Left colon (tissue), 2 donors: Measurements from ENCODE around the gene DAO. TPM values are rescaled to one million over a fixed set of nuclear protein-coding genes. Genes with fewer than 3 reads are reported as not detected.
"Not testable (repeated sequence)": the region's sequence is repeated elsewhere in the genome, so short reads cannot be mapped to it uniquely, and the experiment has no call there.

ENCODE experiments used
- ATAC-seq: fragments of 200-7000 bp; cut with Tn5 transposase; one replicate; pipeline ENCODE4 v1.9.1; 2020; ENCODE audit warnings: mild to moderate bottlenecking, moderate library complexity
- DNase-seq, 2 donors: peaks; one replicate each; pipeline ENCODE4 v3.0.0-alpha.2; 2020
- intact Hi-C, 2 donors: fragments of 100-400 bp; cut with DNase I in 1 of 2; cut with micrococcal nuclease in 1 of 2; formaldehyde crosslinking; loops; one replicate each; pipeline versions ENCODE4 v1.11.2 to v1.14.0; 2022; cut with DNase I, micrococcal nuclease
- long read RNA-seq: library from polyadenylated mRNA; unstranded; transcript quantifications from one replicate; pipeline ENCODE4 v2.0.0, GENCODE V29; 2021
- total RNA-seq, 2 donors: library from RNA; stranded (reverse); fragmentation: NEBNext Ultra II Directional; extraction: Animal tissue kit (Norgen Biotek cat#: 25700); gene quantifications; one replicate each; pipeline ENCODE4 v1.2.1, GENCODE V29; 2021
- donor health status: DM: no; HTN: no; CAD: no.
- donor health status: DM: yes; HTN: yes; CAD: no.

The DAO gene
- 1 to 10 TPM; 3.8 to 4.9 TPM for total RNA-seq
- long read RNA-seq, partial matches to known transcripts: 0 of 1 reads
- long read RNA-seq, other reads (novel, unspliced or antisense): 0 of 1 reads

DNA sequence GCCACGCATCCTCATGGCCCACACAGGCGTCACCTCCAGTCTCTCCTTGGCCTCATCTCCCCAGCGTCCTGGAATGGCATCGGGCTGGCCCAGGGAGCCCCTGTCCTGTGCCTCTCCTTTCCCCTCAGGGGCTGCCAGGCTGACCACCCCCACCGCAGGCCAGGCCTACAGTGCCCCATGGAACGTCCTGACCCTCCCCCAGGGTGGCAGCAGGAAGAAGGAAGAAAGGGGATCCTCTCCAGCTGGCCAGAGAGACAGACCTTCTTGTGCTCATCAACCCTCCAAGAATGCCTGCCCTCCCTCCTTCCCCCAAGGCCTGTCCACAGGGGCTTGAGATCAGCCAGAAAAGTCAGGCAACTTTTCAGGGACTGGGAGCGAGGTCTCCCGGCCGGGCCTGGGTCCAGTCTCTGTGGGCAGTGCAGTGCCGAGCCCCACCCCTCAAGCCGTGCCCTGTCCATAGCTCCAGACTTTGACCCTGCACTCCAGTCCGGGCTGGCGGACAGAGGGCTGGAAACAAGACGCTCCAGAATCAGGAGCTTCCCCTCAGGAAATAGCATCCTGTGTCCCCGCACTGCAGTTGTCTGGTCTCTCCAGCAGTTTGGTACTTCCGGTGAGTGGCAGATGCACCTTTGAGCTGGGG lies at the start of gene DAO:
TSS of gene DAO (plus strand) at position 478 of the 640 bp plus-strand sequence. CDS start 4,915 bp downstream, outside the sequence.
- ATAC-seq (peak; percentile 88), DNase-seq (peak in 1 of 2 donors; percentile 36)
- intact Hi-C loops: no loop called here

DNA sequence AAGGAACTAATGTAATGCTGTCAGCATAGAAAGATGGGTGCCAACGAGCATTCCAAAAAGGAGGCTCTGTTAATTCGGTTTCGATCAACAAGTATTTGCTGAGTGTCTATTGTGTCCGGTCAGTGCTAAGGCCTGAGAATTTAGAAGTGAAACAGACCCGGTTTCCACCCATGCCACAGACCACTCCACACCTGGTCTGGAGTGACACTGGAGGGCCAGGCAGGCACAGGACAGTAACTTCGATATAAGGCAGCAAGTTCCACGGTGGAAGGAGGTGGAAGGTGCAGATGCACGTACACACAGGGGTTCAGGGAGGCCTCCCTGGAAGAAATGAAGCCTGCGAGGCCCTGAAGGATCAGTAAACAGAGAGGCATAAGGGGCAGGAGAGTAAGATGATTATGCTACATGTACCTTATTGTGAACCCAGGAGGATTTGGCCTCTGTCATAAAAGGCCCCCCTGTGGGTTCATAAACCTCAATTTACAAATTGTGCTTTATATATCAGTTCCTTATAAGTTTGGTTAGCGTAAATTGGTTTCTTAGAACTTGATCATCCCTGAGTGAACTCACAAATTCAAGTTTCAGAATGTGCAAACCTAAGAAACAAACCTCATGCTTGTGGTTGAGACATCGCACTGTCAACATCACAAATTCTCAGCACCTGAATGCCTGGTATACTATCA lies 48.4 kb upstream of the DAO start:
- intact Hi-C loops: no loop called here
- DNase-seq (no peak), ATAC-seq (no peak)

DNA sequence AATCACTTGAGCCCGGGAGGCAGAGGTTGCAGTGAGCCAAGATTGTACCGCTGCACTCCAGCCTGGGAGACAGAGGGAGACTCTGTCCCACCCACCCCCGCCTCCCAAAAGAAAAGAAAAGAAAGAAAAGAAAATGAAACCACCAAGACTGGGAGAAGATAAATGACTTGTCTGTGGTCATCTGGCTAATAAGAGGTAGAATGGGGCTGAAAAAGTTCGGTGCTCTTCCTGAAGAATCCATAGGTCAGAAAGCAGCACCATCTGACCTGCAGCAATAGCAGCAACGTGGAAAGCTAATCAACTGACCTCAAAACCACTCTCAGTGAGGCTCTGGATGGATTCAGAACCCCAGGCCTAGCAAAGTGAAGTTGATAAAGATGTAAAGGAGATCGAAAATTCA lies 47.7 kb upstream of the DAO start:
- intact Hi-C loops: no loop called here
- no peak for ATAC-seq
- DNase-seq: no peak

GRCh38 chr12:108832730-108833354 lies 47.0 kb upstream of the DAO start:
- intact Hi-C loops: no loop called here
- no peak for ATAC-seq
- no peak for DNase-seq

- no peak for DNase-seq
- intact Hi-C loops: no loop called here
- ATAC-seq: peak; percentile 9
Measured at GRCh38 chr12:108833355-108833733, 46.5 kb upstream of the DAO start.

GRCh38 chr12:108833757-108834472 lies 46.0 kb upstream of the DAO start:
- DNase-seq (no peak), ATAC-seq (no peak)
- intact Hi-C loops: no loop called here

DNA sequence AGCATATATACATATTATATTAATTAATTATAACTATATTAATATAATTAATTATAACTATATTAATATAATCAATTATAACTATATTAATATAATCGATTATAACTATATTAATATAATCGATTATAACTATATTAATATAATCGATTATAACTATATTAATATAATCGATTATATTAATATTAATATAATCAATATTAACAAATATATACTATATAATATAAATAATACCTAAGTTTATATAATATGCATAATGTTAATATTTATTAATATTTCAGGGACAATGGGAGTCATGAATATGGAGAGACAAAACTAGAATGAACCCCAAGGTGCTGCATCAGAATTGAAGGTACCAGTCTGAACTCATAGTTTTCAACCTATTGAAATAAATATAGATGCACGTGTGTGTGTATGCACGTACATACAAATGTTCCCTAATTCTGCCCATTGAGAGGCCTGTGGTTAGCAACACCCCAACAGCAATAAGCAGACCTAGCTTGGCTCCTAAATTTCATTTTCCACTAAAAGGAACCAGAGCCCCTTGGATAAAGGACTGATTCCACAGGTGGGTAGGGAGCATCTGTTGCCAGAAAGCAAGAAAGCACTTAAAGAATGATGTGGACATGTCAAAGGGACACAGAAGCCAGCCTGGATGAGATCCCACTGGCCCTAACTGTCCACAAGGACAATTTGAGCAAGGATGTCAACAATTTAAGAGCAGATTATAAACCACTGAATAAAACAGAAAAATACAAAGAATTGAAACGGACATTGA lies 43.8 kb upstream of the DAO start:
- no peak for ATAC-seq
- no peak for DNase-seq
- intact Hi-C loops: no loop called here

DNA sequence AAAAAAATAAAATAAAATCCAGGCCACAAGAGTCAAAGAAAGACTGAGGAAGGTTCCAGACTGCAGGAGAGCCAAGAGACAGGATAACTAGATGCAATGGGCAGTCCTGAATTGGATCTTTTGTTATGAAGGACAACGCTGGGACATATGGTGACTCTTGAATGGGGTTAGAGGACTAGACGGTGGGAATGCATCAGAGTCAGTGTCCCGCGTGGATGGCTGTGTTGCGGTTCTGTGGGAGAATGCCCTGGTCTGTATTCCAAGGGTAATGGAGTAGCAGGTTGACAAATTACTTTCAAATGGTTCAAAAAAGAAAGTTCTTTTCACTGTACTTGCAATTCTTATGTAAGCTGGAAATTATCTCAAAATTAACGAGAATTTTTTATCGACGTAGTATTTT lies 42.7 kb upstream of the DAO start:
- intact Hi-C loops: no loop called here
- DNase-seq (no peak), ATAC-seq (no peak)

GRCh38 chr12:108837680-108838079 lies 42.2 kb upstream of the DAO start:
- DNase-seq (no peak), ATAC-seq (no peak)
- intact Hi-C loops: no loop called here

- intact Hi-C loops: no loop called here
- peak; percentile 65 to 77 for DNase-seq
- ATAC-seq: peak; percentile 66
Measured at GRCh38 chr12:108838194-108839017, 41.5 kb upstream of the DAO start.

DNA sequence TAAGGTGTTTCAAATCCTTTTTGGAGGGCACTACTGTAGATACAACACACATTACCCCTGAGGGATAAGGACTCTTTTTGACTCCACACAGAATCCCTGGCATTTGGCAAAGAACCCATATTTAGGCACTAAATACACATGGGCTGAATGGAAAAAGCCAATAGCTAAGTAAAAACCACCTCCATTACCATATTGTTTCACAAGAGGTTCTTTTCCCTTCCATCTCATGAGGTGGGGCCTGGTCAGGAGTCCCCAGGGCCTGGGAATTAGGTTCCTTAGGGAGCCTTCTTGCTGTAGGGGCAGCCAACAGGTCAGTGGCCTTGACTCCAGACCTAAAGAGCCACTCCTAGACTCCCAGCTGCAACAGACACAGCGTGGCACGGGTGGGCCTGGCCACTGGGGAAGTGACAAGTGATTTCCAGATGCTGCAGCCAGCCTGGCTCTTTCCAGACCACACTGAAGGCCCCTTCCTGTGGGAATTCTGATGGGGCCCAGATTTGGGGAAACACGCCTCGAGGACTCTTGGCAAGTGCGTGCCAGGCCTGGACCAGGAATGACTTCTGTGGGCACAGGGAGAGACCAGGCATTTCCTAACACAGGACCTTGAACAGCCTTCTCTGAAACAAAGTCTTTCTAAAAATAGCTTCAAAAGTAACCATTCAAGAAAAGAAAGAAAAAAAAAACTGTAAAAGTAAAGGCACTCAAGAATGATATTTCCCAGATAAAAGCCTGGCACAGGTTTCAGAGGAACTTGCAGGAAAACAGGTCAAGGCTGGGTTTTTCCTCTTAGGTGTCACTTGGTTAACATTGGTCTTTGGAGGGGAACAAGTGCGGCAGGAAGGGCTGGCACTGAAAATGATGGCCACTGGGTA lies 40.6 kb upstream of the DAO start:
- DNase-seq: no peak
- ATAC-seq: no peak
- intact Hi-C loops: no loop called here

GRCh38 chr12:108839890-108840230 lies 40.0 kb upstream of the DAO start:
- intact Hi-C loops: no loop called here
- ATAC-seq (no peak), DNase-seq (no peak)

DNA sequence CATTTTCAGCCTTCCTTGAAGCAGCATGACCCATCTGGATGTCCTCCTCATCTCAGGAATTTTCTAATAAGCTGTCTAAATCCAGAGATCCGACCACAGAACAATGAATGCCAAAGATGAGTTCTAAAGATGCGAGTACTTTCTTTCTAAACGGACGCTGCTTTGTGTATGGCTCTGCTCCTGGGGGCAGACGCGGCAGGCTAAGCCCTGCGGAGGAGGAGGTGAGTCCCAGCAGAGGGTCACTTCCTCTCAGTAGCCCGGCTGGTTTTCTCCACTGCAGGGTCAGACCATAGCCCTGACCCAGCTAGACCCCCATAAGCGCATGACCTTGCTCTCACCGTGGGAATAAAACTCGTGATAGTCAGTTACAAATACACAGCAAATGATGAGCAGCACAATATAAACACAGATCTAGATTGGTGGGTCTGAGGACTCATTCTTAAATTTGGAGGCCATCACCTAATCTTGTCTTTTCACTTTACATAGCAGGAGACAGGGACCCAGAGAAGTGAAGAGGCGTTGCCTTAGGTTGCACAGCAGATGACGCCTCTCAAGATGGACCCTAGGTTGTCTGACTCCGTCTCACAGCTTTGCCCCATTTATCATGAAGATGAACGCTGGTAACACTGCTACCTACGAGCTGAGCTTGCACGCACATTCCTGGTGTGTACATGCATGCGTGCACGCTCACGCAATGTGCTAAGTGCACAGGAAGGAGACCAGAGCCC lies 39.1 kb upstream of the DAO start:
- ATAC-seq (no peak), DNase-seq (no peak)
- intact Hi-C loops: no loop called here

GRCh38 chr12:108841825-108842224 lies 38.1 kb upstream of the DAO start:
- DNase-seq, ATAC-seq, intact Hi-C loops: not testable (repeated sequence)

DNA sequence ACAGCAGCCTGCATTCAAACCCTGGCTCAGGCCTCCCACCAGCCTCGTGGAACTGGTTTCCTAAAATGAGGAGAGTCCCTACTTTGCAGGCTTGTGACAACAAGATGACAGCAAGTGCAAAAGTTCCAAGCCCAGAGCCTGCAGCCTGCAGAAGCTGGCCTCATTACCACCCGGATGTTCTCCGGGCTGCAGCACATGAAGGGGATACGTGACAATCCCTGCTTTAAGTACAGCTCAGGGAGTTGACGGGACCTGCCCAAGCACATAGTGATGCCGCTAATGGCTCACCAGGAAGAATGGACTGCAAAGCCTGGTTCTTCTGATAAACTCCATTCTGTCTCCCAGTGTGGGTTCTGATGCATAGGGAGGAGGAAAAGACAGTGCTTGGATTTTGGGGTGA lies 37.5 kb upstream of the DAO start:
- intact Hi-C loops: no loop called here
- no peak for ATAC-seq
- no peak for DNase-seq

GRCh38 chr12:108843187-108843586 lies 36.7 kb upstream of the DAO start:
- ATAC-seq: no peak
- intact Hi-C loops: no loop called here
- no peak for DNase-seq

DNA sequence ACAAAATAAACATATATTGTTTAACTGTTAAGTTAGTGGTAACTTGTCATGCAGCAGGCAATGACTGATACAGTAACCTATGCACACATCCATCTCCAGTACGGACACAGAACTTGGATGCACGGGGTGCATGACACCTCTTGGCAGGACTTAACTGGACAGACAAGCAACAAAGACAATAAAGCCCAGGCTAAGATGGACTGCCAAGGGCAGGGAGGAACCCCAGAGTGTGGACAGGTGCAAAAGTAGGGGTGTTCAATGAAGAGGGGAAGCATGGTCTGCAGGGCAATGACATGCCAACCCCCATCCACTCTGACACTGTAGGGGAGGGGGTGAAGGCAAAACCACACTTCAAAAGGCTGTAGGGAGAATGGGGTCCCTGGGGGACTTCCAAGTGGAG lies 34.2 kb upstream of the DAO start:
- ATAC-seq (no peak), DNase-seq (no peak)
- intact Hi-C loops: no loop called here
